ENCODE measurements around the gene ZNF618. TPM values are rescaled to one million over a fixed set of nuclear protein-coding genes. Genes with fewer than 3 reads are reported as not detected.

ZNF618 gene
- total RNA-seq, 2 donors from 2014 or later = 3.1 to 3.3 TPM

- H3K4me3 ChIP-seq = no peak overlapping the region
- no peaks in the 10 kb centered on the region for H3K27me3 ChIP-seq
- TF ChIP-seq, protein P1, sequence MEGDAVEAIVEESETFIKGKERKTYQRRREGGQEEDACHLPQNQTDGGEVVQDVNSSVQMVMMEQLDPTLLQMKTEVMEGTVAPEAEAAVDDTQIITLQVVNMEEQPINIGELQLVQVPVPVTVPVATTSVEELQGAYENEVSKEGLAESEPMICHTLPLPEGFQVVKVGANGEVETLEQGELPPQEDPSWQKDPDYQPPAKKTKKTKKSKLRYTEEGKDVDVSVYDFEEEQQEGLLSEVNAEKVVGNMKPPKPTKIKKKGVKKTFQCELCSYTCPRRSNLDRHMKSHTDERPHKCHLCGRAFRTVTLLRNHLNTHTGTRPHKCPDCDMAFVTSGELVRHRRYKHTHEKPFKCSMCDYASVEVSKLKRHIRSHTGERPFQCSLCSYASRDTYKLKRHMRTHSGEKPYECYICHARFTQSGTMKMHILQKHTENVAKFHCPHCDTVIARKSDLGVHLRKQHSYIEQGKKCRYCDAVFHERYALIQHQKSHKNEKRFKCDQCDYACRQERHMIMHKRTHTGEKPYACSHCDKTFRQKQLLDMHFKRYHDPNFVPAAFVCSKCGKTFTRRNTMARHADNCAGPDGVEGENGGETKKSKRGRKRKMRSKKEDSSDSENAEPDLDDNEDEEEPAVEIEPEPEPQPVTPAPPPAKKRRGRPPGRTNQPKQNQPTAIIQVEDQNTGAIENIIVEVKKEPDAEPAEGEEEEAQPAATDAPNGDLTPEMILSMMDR (IDR thresholded peaks at IDR 0.05) = no peak
- no peak for DNase-seq
- H3K9ac ChIP-seq (ENCODE audit: low read depth in 2 of 2, low read length in 2 of 2) = no peak overlapping the region
- H3K9me3 ChIP-seq = no peaks in the 10 kb centered on the region
- H3K36me3 ChIP-seq = no peaks in the 10 kb centered on the region
- intact Hi-C loops (cut with DNase I) = loop anchor here (10.0 kb wide), 1 partner anchor 160 kb away; no protein-coding TSS in a partner anchor
- no peaks in the 10 kb centered on the region for H3K4me1 ChIP-seq
- H3K27ac ChIP-seq = no peak overlapping the region
These were observed 88.5 kb downstream of the ZNF618 start for GRCh38 chr9:113964495-113965170.

GRCh38 chr9:113966394-113966793 lies 90.3 kb downstream of the ZNF618 start:
- TF ChIP-seq, protein P1 (IDR thresholded peaks at IDR 0.05) = no peak
- intact Hi-C loops (cut with DNase I) = loop anchor here (10.0 kb wide), 1 partner anchor 162 kb away; no protein-coding TSS in a partner anchor
- Histone ChIP-seq H3K27ac (no peak overlapping the region), H3K27me3 (no peaks in the 10 kb centered on the region), H3K36me3 (no peaks in the 10 kb centered on the region), H3K9me3 (no peaks in the 10 kb centered on the region), H3K4me1 (no peaks in the 10 kb centered on the region), H3K9ac (ENCODE audit: low read depth in 2 of 2, low read length in 2 of 2) (no peak overlapping the region), H3K4me3 (no peak overlapping the region)
- peak; percentile 89 for DNase-seq

DNA sequence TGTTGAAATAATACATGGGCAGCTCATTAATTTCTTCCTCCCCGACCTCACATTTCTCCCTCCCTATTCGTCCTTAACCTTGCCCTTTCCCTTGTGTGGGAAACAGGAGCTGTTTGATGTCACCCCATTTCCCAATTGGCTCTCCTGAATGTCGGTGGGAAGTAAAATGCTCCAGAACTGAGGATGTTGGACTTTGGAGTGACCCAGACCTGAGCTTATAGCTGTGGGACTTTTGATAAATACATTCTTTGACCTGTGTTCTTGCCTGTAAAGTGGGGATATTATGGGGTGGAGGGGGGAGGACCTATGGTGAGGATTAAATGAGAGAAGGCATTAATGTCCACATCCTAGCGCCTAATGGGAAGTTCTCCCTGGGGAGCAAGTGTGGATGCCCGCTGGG lies 91.3 kb downstream of the ZNF618 start:
- Histone ChIP-seq H3K9me3 (no peaks in the 10 kb centered on the region), H3K27me3 (no peaks in the 10 kb centered on the region), H3K4me1 (no peaks in the 10 kb centered on the region), H3K27ac (no peak overlapping the region), H3K36me3 (no peaks in the 10 kb centered on the region), H3K4me3 (no peak overlapping the region), H3K9ac (ENCODE audit: low read depth in 2 of 2, low read length in 2 of 2) (no peak overlapping the region)
- TF ChIP-seq, protein P1 (IDR thresholded peaks at IDR 0.05) = no peak
- intact Hi-C loops (cut with DNase I) = loop anchor here (10.0 kb wide), 1 partner anchor 163 kb away; no protein-coding TSS in a partner anchor
- no peak for DNase-seq

DNA sequence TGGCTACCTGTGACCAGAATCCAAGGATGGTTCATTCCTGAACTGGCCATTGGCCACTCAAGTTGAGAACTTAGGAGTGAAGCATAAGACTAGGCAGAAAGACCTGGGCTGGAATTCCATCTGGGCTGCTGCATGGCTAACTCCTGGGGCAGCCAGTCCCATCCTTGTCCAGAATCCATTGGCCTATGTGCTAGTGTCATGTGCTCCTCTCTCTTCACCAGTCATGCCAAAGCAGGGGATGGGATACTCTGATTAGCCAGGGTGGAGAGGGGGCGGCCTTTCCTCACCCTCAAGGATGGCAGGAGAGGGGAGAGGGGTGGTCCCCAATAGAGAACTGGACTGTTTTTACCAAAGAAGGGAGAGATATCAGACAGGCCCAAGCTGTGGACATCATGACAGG lies 93.2 kb downstream of the ZNF618 start:
- TF ChIP-seq, protein P1 (IDR thresholded peaks at IDR 0.05) = no peak
- intact Hi-C loops (cut with DNase I) = loop anchor here (10.0 kb wide), 1 partner anchor 165 kb away; no protein-coding TSS in a partner anchor
- Histone ChIP-seq H3K36me3 (no peaks in the 10 kb centered on the region), H3K4me3 (no peak overlapping the region), H3K4me1 (no peaks in the 10 kb centered on the region), H3K27me3 (no peaks in the 10 kb centered on the region), H3K9ac (ENCODE audit: low read depth in 2 of 2, low read length in 2 of 2) (no peak overlapping the region), H3K27ac (no peak overlapping the region), H3K9me3 (no peaks in the 10 kb centered on the region)
- DNase-seq = no peak

GRCh38 chr9:113973226-113973625 lies 97.1 kb downstream of the ZNF618 start:
- Histone ChIP-seq H3K4me3 (no peak overlapping the region), H3K4me1 (no peaks in the 10 kb centered on the region), H3K9me3 (no peaks in the 10 kb centered on the region), H3K36me3 (no peaks in the 10 kb centered on the region), H3K27ac (no peak overlapping the region), H3K9ac (ENCODE audit: low read depth in 2 of 2, low read length in 2 of 2) (no peak overlapping the region), H3K27me3 (no peaks in the 10 kb centered on the region)
- no peak for DNase-seq
- TF ChIP-seq, protein P1 (IDR thresholded peaks at IDR 0.05) = no peak
- intact Hi-C loops (cut with DNase I) = no loop called here
